Measurements from ENCODE around the gene HMGCLL1.

HMGCLL1 gene

DNA sequence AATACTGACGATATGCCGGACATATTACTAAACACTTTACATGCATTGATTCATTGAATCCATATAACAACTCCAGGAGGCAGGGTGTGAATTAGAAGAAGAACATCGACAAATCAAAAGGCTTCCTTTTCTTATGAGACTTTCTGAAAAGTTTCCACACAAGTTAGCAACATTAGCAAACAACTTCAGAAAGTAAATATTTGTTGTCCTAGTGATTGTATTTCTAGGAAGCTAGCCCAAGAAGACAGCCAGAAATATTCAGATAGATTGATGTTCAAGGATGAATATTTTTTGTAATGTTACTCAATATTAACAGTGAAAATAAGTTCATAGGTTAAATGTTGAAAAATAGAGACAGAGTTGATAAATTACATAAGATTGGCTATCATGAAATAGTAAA lies 131.1 kb downstream of the HMGCLL1 start:
- no peak for DNase-seq (ENCODE audit: low read depth in 3 of 3, low spot score in 1 of 3)

DNA sequence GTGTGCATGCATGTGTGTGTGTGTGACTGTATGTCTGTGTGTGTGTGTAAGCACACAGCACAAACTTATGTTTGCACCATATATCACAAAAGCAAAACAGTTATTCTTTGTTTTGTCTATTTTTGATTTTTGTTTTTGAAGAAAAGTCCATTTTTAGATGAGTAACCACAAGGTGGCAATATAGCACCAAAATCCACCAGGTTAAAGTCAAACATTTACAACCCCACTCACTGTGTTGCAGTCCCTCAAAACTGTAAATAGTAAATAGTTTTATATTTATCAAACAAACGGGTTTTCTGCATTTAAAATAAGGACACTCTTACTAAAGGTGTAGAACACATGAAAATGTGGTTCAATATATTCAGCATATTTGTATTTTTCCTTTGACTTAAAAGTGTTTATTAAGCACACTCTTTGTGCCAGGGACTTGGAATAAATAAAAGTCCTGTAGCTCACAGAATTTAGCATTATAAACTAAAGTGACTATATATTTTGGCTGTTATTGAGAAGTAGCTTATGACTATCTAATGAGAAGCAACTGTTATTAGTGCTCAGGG lies 133.3 kb downstream of the HMGCLL1 start:
- no peak for DNase-seq (ENCODE audit: low read depth in 3 of 3, low spot score in 1 of 3)

DNA sequence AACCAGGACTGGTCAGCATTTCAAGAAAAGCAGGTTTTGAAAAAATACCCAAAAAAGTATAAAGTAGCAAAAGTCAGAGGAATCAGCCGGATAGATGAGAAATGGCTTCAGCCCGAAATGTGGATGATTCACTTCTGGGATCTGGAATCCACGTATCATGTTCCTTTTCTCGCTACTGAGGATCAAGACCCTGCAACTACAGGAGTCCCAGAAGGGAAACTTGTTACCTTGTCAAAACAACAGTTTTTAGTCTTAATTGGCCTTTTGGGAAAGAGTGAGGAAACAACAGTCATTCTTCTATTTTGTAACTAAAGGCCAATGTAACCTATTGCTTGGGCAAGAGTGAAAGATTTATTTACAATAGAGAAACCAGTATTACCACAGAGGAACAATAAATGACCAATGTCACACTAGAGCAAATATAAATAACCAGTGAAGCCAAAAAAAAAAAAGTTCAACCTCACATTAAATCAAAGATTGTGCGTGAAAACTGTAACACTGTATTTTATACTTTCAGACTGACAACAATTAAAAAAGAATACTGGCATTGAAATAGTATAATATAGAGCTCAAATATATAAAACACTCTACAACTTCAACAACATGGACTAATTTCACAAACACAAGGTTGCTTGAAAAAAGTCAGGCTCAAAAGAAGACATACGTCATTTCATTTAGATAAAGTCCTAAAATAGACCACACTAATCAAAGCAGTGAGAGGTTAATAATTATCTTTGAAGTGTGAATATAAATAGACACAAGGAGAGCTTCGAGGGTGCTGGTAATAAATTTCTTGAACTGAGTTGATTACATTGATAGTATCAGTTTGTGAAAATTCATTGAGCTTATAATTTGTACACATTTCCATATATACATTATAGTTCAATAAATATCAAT lies 135.5 kb downstream of the HMGCLL1 start:
- DNase-seq (ENCODE audit: low read depth in 3 of 3, low spot score in 1 of 3) = no peak

DNA sequence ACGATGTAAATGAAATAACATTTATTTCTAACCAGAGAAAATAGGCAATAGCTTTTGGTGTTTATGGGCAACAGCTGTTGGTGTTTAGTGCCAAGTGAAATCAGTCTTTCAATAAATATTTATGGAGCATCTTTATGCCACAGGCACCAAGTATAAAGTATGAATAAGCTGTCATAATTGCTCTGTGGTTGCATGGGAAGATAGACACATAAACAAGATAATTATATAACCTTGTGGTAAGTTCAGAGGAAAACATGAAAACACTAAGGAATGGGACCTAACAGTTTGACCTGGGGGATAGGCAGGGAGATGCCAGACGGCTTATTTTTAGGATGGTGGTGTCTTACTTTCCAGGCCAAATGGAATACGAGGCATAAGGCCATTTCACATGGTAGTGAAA lies 140.8 kb downstream of the HMGCLL1 start:
- DNase-seq (ENCODE audit: low read depth in 3 of 3, low spot score in 1 of 3) = no peak

DNA sequence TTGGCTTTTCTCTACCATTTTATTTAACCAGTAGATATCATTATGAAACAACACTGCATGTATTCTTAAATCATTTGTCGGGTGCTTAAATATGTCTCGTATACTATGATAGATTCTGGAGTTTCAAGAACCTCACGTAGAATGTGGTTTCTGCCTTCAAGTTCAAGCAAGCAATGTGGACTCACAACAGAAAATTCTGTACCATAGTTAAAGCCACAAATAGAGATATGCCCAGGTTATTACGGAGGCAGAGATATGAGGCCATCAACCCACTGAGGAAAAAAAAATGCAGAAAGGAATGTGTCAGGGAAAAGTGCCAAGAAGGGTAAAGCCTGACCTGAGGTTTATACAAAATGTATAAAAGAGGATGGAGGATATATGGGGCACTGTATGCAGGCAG lies 141.9 kb downstream of the HMGCLL1 start:
- no peak for DNase-seq (ENCODE audit: low read depth in 3 of 3, low spot score in 1 of 3)

DNA sequence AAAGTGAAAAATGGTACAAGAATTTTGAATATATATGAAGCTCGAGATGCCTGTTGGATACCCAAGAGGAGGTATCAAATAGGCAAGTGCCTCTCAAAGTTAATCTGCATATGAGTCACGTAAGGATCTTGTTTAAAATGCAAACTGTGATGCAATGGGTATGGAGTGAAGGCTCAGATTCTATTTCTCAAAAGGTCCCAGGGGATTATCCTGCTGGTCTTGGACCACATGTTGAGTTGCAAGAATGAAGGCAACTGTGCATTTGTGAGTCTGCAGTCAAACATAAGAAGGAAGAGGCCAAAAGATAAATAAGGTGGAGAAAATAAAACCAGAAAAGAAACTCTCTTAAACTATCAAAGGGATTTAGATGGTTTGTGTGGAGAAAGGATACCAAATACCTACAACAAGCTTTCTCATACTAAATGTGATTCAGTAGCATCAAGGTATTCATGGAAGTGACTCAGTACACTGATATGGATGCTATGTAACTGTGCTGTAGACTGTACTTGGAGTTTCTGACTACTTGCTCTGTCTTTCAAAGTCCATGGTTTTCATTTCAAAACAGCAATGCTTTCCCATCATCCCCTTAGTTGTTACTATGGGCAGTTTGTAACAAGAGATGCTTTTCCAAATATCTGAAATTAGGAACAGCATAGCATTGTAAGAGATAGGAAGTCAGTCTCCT lies 145.4 kb downstream of the HMGCLL1 start:
- no peak for DNase-seq (ENCODE audit: low read depth in 3 of 3, low spot score in 1 of 3)

DNA sequence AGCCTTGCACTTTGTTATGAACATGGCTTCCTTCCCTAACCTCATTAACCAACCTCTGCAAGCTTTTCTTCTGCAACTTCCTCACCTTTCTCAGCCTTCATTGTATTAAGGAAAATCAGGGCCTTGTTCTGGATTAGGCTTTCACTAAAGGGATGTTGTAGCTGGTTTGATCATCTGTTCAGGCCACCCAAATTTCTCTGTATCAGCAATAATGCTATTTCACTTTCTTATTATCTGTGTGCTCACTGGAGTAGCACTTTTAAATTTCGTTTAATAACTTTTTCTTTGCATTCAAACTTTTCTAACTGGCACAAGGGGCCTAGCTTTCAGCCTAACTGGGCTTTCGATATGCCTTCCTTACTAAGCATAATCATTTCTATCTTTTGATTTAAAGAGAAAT lies 155.1 kb downstream of the HMGCLL1 start:
- no peak for DNase-seq (ENCODE audit: low read depth in 3 of 3, low spot score in 1 of 3)

DNA sequence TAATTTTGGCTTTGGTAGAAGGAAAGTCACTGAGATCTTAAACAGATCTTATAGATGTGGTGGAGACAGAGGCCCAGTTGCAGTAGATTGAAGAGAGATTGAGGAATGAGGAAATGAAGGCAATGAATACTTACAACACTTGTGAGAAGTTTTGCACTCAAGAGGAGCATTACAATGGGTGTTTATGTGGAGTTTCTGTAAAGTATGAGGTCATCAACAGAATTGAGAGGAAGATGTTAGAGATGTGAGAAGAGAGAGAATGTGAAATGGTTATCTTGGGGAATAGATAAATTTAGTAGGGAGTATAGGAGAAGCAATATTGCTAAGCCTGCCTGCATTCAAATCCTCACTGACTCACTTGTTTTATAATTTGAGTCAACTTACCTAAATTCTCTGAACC lies 168.3 kb downstream of the HMGCLL1 start:
- DNase-seq (ENCODE audit: low read depth in 3 of 3, low spot score in 1 of 3) = no peak

DNA sequence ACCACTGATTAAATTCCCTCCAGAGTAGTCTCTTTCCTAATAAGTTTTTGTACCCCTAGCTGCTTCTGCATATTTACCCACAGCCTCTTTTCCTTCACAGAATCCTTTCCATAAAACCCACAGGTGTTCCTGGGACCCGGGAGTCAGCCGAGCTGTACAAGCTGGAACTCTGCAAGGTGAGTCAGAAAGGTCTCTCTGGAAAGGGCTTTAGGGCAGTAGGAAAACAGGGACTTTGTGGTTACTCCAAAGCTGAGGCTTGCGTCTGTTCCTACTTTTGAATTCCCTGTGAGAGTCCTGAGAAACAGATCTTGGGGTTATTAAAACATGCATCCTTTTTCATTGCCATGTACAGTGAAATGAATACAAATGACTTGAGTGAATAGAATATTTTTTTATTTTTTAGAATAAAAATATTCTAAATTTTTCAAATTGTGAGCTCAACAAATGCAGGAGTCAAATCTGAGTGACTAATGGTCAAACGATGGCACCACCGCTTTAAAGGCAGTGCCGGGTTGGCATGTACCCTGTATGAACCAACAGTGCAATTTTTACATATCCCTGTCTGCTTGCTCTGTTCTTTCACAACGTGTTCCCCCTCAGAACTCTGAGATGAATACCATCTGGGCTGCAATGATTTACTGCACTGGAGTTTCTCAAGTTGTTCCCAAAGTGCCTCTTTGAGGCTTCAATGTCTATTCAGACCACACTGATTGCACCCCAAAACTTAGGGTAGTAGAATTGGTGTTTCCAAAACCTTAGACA lies 173.3 kb downstream of the HMGCLL1 start:
- DNase-seq (ENCODE audit: low read depth in 3 of 3, low spot score in 1 of 3) = no peak

DNA sequence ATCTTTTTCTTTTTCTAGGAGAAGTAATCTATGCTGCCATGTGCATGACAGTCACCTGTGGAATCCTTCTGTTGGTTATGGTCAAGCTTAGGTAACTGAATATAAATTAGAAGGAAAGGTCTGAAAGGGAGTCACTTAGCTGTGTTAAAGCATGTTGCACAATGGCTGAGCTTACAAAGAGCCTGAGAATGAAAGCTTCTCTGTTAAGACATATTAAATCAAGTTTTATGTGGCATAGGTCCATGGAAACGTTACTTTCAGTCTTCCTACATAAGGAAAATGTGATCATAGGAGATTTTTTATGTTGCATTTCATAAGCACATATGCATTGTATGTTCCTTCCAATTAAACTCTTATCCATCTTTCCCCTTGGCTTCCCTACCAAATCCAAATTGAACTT lies 179.6 kb downstream of the HMGCLL1 start:
- DNase-seq (ENCODE audit: low read depth in 3 of 3, low spot score in 1 of 3) = no peak

DNA sequence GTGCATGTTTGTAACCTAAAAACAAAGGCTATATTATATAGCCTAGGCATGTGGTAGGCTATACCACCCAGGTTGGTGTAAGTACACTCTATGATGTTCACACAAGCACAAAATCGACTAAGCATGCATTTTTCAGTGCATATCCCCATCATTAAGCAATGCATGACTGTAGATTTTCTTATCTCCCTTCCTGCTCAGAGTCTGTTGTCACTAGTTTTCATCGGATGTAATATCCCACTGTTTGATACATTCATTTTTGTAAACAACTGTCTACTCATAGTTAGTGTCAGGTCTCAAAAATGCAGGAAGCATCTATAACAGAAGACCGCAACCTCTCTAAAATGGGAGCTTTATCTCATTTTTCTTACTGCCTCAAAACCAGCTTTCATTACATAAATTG lies 181.0 kb downstream of the HMGCLL1 start:
- no peak for DNase-seq (ENCODE audit: low read depth in 3 of 3, low spot score in 1 of 3)

DNA sequence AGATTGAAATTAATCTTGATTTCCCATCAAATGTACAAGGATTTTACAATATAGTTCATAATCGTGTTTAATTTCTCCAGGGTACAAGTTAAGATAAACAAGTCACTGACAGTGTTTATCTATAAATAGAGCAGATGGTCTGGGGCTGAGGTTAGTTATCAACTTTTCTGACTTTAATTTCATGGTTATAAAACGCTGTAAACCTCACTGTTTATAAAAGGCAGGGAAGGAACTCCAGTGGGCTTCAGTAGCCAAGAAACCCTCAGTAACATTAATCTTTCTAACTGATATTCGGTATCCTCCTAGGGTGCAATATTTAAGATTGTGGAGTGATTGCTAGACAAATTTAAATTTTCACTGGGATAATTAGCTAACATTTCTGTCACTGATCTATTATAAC lies 183.1 kb downstream of the HMGCLL1 start:
- no peak for DNase-seq (ENCODE audit: low read depth in 3 of 3, low spot score in 1 of 3)

DNA sequence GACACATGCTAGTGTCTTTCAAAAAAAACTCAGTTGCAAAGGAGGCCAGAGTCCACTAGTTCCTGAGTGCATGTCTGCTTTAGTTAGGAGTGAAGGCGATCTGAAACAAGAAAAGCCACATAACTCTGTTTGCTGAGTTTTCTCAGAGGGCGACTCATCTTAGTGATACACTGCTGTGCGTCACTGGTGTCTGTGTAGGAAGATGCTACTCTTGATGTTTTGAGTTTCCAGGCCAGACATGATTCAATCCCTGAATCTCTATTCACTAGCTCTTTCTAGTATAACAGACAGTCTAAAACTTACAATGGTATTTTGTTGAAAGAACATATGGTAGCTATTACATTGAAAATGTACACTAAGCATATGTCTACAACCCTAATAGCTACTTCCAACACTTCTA lies 190.8 kb downstream of the HMGCLL1 start:
- no peak for DNase-seq (ENCODE audit: low read depth in 3 of 3, low spot score in 1 of 3)
